Measurements from ENCODE around the gene EFR3B. TPM values are rescaled to one million over a fixed set of nuclear protein-coding genes. Genes with fewer than 3 reads are reported as not detected.

EFR3B gene
- total RNA-seq, 1 donor from 2014 or later, result 22.9 TPM

- Mint-ChIP-seq H3K9me3 (ENCODE audit: unreplicated experiment) (peaks cover 1% of the 10 kb centered on the region), H3K4me1 (ENCODE audit: low read depth, unreplicated experiment) (peaks cover 8% of the 10 kb centered on the region), H3K36me3 (ENCODE audit: unreplicated experiment) (no peaks in the 10 kb centered on the region), H3K27ac (ENCODE audit: unreplicated experiment) (no peak overlapping the region), H3K4me3 (ENCODE audit: unreplicated experiment) (no peak overlapping the region), H3K27me3 (ENCODE audit: unreplicated experiment) (no peaks in the 10 kb centered on the region)
- DNase-seq, result no peak
- no peak for TF ChIP-seq CTCF (IDR thresholded peaks at IDR 0.05; ENCODE audit: partially characterized antibody, unreplicated experiment)
Observed at GRCh38 chr2:25104736-25105135, 62.9 kb downstream of the EFR3B start.

- DNase-seq, result no peak
- Mint-ChIP-seq H3K4me1 (ENCODE audit: low read depth, unreplicated experiment) (peaks cover 10% of the 10 kb centered on the region), H3K4me3 (ENCODE audit: unreplicated experiment) (no peak overlapping the region), H3K9me3 (ENCODE audit: unreplicated experiment) (peaks cover 1% of the 10 kb centered on the region), H3K36me3 (ENCODE audit: unreplicated experiment) (no peaks in the 10 kb centered on the region), H3K27ac (ENCODE audit: unreplicated experiment) (no peak overlapping the region), H3K27me3 (ENCODE audit: unreplicated experiment) (no peaks in the 10 kb centered on the region)
- TF ChIP-seq CTCF (IDR thresholded peaks at IDR 0.05; ENCODE audit: partially characterized antibody, unreplicated experiment), result no peak
Observed at GRCh38 chr2:25105336-25106085, 63.6 kb downstream of the EFR3B start.

- Mint-ChIP-seq H3K27me3 (ENCODE audit: unreplicated experiment) (peaks cover 2% of the 10 kb centered on the region), H3K9me3 (ENCODE audit: unreplicated experiment) (peaks cover 1% of the 10 kb centered on the region), H3K36me3 (ENCODE audit: unreplicated experiment) (no peaks in the 10 kb centered on the region), H3K4me3 (ENCODE audit: unreplicated experiment) (no peak overlapping the region), H3K27ac (ENCODE audit: unreplicated experiment) (no peak overlapping the region), H3K4me1 (ENCODE audit: low read depth, unreplicated experiment) (peaks cover 23% of the 10 kb centered on the region)
- no peak for DNase-seq
- no peak for TF ChIP-seq CTCF (IDR thresholded peaks at IDR 0.05; ENCODE audit: partially characterized antibody, unreplicated experiment)
Observed at GRCh38 chr2:25109822-25110221, 67.9 kb downstream of the EFR3B start.

- peaks cover 17% of the 10 kb centered on the region for H3K4me1 Mint-ChIP-seq (ENCODE audit: low read depth, unreplicated experiment)
- no peaks in the 10 kb centered on the region for H3K9me3 Mint-ChIP-seq (ENCODE audit: unreplicated experiment)
- H3K27ac Mint-ChIP-seq (ENCODE audit: unreplicated experiment), result peak overlapping the region; percentile 13
- DNase-seq, result peak; percentile 37
- no peak for TF ChIP-seq CTCF (IDR thresholded peaks at IDR 0.05; ENCODE audit: partially characterized antibody, unreplicated experiment)
- no peak overlapping the region for H3K4me3 Mint-ChIP-seq (ENCODE audit: unreplicated experiment)
- H3K36me3 Mint-ChIP-seq (ENCODE audit: unreplicated experiment), result no peaks in the 10 kb centered on the region
- peaks cover 2% of the 10 kb centered on the region for H3K27me3 Mint-ChIP-seq (ENCODE audit: unreplicated experiment)
Observed at GRCh38 chr2:25112113-25112512, 70.2 kb downstream of the EFR3B start.

GRCh38 chr2:25115249-25115883 is 73.5 kb downstream of the EFR3B start:
- H3K27me3 Mint-ChIP-seq (ENCODE audit: unreplicated experiment), result peaks cover 2% of the 10 kb centered on the region
- H3K36me3 Mint-ChIP-seq (ENCODE audit: unreplicated experiment), result no peaks in the 10 kb centered on the region
- H3K4me3 Mint-ChIP-seq (ENCODE audit: unreplicated experiment), result no peak overlapping the region
- H3K9me3 Mint-ChIP-seq (ENCODE audit: unreplicated experiment), result no peaks in the 10 kb centered on the region
- DNase-seq, result no peak
- TF ChIP-seq CTCF (IDR thresholded peaks at IDR 0.05; ENCODE audit: partially characterized antibody, unreplicated experiment), result no peak
- H3K4me1 Mint-ChIP-seq (ENCODE audit: low read depth, unreplicated experiment), result peaks cover 14% of the 10 kb centered on the region
- no peak overlapping the region for H3K27ac Mint-ChIP-seq (ENCODE audit: unreplicated experiment)

Measured in glutamatergic neuron (in vitro differentiated cells).